Esophagus (tissue), 2 donors: Measurements from ENCODE around the gene PHOSPHO1. TPM values are rescaled to one million over a fixed set of nuclear protein-coding genes. Genes with fewer than 3 reads are reported as not detected.

Experiments used
- H3K27ac ChIP-seq, 2 donors: one replicate each; pipeline ENCODE4 v1.5.1; 2013; ENCODE audit warnings: low read depth in 2 of 2, mild to moderate bottlenecking in 2 of 2, inconsistent platforms in 1 of 2, low read length in 1 of 2, moderate library complexity in 1 of 2
- H3K27me3 ChIP-seq, 2 donors: one replicate each; pipeline ENCODE4 v1.6.1; 2013; ENCODE audit warnings: low read length in 2 of 2, control low read depth in 1 of 2, mild to moderate bottlenecking in 1 of 2; ENCODE audit not compliant: insufficient read depth in 2 of 2, control insufficient read depth in 1 of 2
- H3K36me3 ChIP-seq, 2 donors: one replicate each; pipeline ENCODE4 v1.6.1; 2013; ENCODE audit warnings: low read length in 1 of 2; ENCODE audit not compliant: control insufficient read depth in 2 of 2, insufficient read depth in 2 of 2
- H3K4me1 ChIP-seq, 2 donors: one replicate each; pipeline ENCODE4 v1.6.1; 2013; ENCODE audit warnings: low read length in 1 of 2; ENCODE audit not compliant: control insufficient read depth in 2 of 2, insufficient read depth in 2 of 2
- H3K4me3 ChIP-seq, 2 donors: one replicate each; pipeline ENCODE4 v1.5.1; 2013; ENCODE audit warnings: low read length in 2 of 2, mild to moderate bottlenecking in 2 of 2, low read depth in 1 of 2, moderate library complexity in 1 of 2
- H3K9me3 ChIP-seq, 2 donors: one replicate each; pipeline ENCODE4 v1.6.1; 2013; ENCODE audit warnings: mild to moderate bottlenecking in 2 of 2, low read depth in 1 of 2, low read length in 1 of 2, moderate library complexity in 1 of 2; ENCODE audit not compliant: control insufficient read depth in 2 of 2, insufficient read depth in 1 of 2
- WGBS, 2 donors: extraction: QIAGEN DNeasy Blood & Tissue Kit; methylation state at CpG; one replicate each; pipeline ENCODE4 v1.1.7; 2013; 5-methylcytosine and 5-hydroxymethylcytosine counted together
- polyA plus RNA-seq, 2 donors: library from polyadenylated mRNA; stranded (reverse); fragments of 200-250 nt; gene quantifications; one replicate each; pipeline ENCODE4 v1.2.3, GENCODE V29; 2013
- donor health status: healthy with polysubstance abuse.
- donor health status: Bipolar disorder and iron deficiency.

PHOSPHO1 gene
- polyA plus RNA-seq, 2 donors: 0.05 to 0.06 TPM

DNA sequence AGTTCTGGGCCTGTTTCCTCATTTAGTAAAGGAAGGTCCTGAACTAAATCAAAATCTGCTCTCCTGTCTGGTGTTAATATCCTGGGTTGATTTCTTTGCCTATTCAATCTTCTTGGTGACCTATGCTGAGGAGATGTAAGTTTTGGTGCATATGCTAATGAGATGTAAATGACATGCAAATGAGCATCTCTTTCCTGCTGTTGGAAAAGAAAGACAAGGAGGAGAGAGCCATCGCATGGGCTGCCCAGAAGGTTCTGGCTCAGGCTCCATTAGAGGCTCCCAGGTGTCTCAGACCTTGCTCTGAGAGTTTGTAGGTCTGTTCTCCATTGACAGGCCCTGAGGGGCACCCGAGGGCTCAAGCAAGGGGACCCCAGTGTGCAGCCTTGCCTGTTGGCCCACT is 16.7 kb downstream of the PHOSPHO1 start:
- Histone ChIP-seq H3K27ac (peak overlapping the region in 1 of 2 donors; percentile 16), H3K4me3 (peak overlapping the region in 1 of 2 donors; percentile 16), H3K27me3 (no peaks in the 10 kb centered on the region), H3K4me1 (peaks cover 0 to 5% of the 10 kb centered on the region in 2 donors), H3K36me3 (no peaks in the 10 kb centered on the region), H3K9me3 (no peaks in the 10 kb centered on the region)
- 80 to 84% methylated on average over 2 of the region's 2 CpGs for WGBS, 2 donors

DNA sequence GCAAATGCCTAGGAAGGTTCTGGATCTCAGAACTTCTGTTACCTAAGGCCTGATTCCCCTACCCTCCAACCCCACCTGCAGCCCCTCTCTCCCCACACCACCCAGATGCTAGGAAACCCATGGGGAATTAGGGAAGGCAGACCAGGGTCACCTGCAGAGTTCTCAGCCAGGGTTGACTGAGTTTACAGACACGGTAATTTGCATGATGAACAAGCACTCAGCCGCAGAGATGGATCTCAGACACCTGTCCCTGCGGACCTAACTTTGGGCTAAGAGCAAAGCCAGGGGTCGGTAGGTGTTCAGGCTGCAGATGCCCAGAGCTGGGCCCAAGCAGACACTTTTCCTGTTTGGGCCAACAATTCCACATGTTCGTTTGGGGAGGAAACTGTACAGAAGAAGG is 17.2 kb downstream of the PHOSPHO1 start:
- Histone ChIP-seq H3K9me3 (no peaks in the 10 kb centered on the region), H3K4me1 (peaks cover 0 to 5% of the 10 kb centered on the region in 2 donors), H3K36me3 (no peaks in the 10 kb centered on the region), H3K4me3 (peak overlapping the region in 1 of 2 donors; percentile 16), H3K27me3 (no peaks in the 10 kb centered on the region), H3K27ac (no peak overlapping the region)
- WGBS, 2 donors: 69 to 75% methylated on average over 5 of the region's 5 CpGs

DNA sequence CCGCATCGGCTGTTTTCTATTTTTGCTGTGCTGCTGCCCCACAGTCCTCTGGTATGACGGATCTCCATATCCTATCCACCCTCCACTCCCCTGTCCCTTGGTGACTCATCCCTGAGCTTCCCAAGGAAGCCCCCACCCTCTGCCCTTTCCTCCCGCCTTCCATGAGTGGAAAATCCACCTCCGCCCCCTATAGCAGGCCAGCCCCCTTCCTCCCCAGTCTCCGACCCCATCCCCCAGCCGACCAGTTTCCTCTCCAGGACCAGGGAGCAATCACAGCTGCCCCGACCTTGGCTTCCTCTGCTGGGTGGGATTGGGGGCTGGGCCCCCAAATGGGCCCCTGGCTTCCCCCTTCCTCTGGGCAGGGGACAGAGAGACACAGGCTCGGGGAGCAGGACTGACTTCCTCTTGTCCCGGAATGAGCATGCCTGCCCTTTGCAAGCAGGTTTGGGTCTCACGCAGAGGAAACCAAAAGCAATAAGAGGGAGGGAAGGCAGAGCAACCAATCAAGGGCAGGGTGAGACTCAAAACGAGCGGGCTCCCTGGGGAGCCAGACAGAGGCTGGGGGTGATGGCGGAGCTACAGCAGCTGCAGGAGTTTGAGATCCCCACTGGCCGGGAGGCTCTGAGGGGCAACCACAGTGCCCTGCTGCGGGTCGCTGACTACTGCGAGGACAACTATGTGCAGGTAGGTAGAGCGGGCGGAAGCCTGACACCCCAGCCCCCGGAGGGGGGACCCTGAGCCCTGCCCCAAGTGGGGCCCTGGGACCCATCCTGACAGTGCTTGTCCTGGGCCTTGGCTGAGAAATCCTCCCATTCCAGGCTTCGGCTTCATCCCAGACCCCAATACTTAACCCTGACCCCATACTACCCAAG is 20.2 kb downstream of the PHOSPHO1 start, which contains the start of the genes ABI3 and GNGT2:
Gene ABI3 (plus strand): TSS at position 550 of the 872 bp plus-strand sequence. CDS start 18 bp downstream, at position 568.
Gene GNGT2 (minus strand): TSS at position 417 of the 872 bp plus-strand sequence. CDS start 3,152 bp downstream, outside the sequence.
- Histone ChIP-seq H3K4me3 (peak within 1 kb of the TSS; percentile 38 to 52), H3K36me3 (no peaks in the 10 kb centered on the region), H3K9me3 (no peaks in the 10 kb centered on the region), H3K4me1 (peaks cover 0 to 3% of the 10 kb centered on the region in 2 donors), H3K27ac (peak within 1 kb of the TSS; percentile 37 to 82), H3K27me3 (no peaks in the 10 kb centered on the region)
- WGBS, 2 donors: 33 to 40% methylated on average over 19 to 22 of the region's 22 CpGs

DNA sequence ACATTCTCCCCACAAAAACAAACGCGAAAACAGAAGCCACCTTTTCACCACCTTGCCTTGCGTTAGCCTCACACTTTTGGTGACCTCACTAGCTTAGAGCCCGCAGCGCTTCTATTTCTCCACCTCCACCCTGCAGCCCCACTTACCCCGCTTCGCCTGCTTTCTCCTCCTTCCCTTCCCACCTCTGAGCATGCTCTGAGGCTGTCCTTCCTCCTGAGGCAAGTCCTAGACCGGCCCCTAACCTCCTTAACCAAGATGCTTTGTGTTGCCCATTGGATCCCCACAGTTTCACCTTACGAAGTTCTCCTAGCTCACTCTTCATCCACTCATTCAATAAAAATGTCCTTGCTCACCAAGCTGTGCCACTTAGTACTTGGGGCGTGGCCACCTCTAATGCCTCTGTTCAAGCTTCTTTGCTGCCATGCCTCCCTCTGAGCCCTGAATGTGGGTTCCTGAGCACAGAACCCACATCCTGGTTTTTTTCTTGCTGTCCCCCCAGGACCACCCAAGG is 21.5 kb downstream of the PHOSPHO1 start:
- no peaks in the 10 kb centered on the region for H3K9me3 ChIP-seq
- H3K4me1 ChIP-seq: peaks cover 0 to 3% of the 10 kb centered on the region in 2 donors
- H3K36me3 ChIP-seq: no peaks in the 10 kb centered on the region
- H3K4me3 ChIP-seq: no peak overlapping the region
- H3K27ac ChIP-seq: peak overlapping the region in 1 of 2 donors; percentile 37
- no peaks in the 10 kb centered on the region for H3K27me3 ChIP-seq
- 77 to 81% methylated on average over 10 of the region's 10 CpGs for whole genome bisulfite sequencing, 2 donors

DNA sequence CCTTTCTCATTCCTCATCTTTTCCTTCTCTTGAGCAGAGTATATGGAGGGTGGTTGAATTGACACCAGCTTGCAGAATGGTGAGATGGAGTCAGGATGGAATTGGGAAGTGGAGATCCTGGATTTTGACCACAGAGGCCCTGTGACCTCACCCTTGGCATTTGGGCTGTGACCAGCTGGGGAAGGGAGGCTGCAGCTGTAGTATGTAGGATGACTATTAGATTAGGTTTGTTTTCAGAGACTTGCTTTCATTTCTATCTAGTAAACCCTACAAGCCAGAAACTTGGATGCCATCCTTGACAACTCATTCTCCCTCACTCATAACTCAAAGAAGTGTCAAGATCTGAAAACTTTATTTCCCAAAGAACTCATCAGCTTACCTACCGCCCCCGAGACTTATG is 26.1 kb downstream of the PHOSPHO1 start:
- H3K36me3 ChIP-seq: no peaks in the 10 kb centered on the region
- H3K9me3 ChIP-seq: no peaks in the 10 kb centered on the region
- H3K4me3 ChIP-seq: no peak overlapping the region
- no peak overlapping the region for H3K27ac ChIP-seq
- H3K4me1 ChIP-seq: peaks cover 0 to 2% of the 10 kb centered on the region in 2 donors
- 93 to 100% methylated on average over 2 of the region's 2 CpGs for WGBS, 2 donors
- no peaks in the 10 kb centered on the region for H3K27me3 ChIP-seq

DNA sequence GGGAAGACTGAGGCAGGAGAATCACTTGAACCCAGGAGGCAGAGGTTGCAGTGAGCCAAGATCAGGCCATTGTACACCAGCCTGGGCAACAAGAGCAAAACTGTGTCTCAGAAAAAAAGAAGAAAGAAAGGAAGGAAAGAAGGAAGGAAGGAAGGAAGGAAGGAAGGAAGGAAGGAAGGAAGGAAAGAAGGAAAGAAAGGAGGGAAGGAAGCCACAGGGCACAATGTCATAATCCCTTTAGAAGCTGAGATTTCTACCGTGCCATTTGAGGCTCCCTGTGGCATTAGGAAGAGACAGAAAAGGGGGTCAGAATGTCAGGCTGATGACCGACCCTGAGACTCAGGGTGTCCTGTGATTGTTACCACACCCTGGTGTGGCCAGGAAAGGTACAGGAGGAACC is 26.8 kb downstream of the PHOSPHO1 start:
- H3K27ac ChIP-seq: no peak overlapping the region
- no peak overlapping the region for H3K4me3 ChIP-seq
- H3K4me1 ChIP-seq: no peaks in the 10 kb centered on the region
- no peaks in the 10 kb centered on the region for H3K9me3 ChIP-seq
- no peaks in the 10 kb centered on the region for H3K36me3 ChIP-seq
- 70 to 74% methylated on average over 2 of the region's 2 CpGs for WGBS, 2 donors
- H3K27me3 ChIP-seq: no peaks in the 10 kb centered on the region

DNA sequence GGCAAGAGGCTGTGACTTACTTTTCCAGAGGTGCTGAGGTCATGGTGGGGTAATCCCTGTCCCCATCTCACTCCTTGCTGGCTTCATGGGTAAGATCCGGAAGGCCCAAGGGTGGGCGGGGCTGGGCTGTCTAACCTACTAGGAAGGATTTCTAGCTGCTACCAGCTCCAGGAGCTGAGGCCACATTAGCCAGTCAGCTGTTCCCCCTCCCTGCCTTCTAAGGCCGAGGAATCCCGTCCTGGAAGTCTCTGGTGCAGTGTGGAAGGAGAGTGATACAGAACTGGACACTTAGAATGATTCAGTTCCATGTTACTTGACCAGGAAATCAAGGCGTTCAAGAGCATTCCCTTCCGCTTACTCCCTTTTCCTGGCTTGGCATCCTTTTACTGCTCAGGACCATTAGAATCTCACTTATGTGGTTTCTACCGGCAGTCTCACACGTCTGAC is 29.1 kb downstream of the PHOSPHO1 start:
- Histone ChIP-seq H3K36me3 (no peaks in the 10 kb centered on the region), H3K27ac (no peak overlapping the region), H3K4me3 (no peak overlapping the region), H3K9me3 (no peaks in the 10 kb centered on the region), H3K4me1 (no peaks in the 10 kb centered on the region), H3K27me3 (no peaks in the 10 kb centered on the region)
- 80 to 83% methylated on average over 8 of the region's 8 CpGs for whole genome bisulfite sequencing, 2 donors

DNA sequence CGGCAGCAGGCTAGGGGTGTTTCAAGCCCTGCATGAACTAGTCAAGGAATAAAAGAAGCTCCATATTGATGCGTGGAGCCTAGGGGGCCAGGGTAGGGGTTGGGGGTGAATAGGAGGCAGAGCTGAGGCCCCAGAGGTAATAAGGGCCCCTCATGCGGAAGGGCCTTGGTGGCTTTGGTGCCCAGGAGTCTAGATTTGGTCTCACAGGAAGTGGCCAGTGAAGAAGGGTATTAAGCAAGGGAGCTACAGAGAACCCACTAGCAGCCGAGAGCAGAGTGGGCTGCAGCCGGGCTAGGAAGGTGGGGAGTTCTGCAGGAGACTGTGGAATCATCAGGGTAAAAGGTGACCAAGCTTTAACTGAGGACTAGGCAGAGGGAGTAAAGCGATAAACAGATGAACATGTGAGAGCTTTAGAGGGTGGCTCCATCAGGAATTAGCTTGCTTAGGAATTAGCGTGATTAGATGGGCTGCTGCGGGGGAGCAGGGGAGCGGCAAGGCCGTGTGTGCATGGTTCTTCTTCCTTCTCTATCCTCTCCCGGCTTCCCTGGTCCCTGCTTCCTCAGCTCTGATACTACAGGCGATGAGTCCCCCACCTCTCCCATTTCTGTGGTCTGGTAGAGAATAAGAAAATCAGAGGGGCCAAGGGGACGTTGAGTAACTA is 30.0 kb downstream of the PHOSPHO1 start:
- no peaks in the 10 kb centered on the region for H3K36me3 ChIP-seq
- no peaks in the 10 kb centered on the region for H3K4me1 ChIP-seq
- H3K27ac ChIP-seq: no peak overlapping the region
- no peaks in the 10 kb centered on the region for H3K27me3 ChIP-seq
- 88 to 92% methylated on average over 13 of the region's 13 CpGs for WGBS, 2 donors
- no peak overlapping the region for H3K4me3 ChIP-seq
- H3K9me3 ChIP-seq: no peaks in the 10 kb centered on the region

DNA sequence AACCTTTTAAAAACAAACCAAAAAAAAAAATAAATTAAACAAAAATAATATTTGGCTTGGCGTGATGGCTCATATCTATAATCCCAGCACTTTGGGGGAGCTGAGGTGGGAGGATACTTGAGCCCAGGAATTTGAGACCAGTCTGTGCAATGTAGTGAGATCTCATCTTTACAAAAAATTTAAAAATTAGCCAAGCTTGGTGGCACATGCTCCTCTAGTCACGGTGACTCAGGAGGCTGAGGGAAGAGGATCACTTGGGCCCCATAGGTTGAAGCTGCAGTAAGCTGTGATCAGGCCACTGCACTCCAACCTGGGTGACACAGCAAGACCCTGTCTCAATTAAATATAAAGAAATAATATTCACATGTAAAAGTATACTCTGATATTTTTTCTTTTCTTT is 32.4 kb downstream of the PHOSPHO1 start:
- Histone ChIP-seq H3K9me3 (no peaks in the 10 kb centered on the region), H3K27ac (no peak overlapping the region), H3K4me1 (no peaks in the 10 kb centered on the region), H3K36me3 (no peaks in the 10 kb centered on the region), H3K4me3 (no peak overlapping the region), H3K27me3 (no peaks in the 10 kb centered on the region)
- WGBS, 2 donors: 87 to 97% methylated on average over 2 of the region's 2 CpGs
